Measurements from ENCODE around the gene USP40. TPM values are rescaled to one million over a fixed set of nuclear protein-coding genes. Genes with fewer than 3 reads are reported as not detected.

USP40 gene
- total and polyA plus RNA-seq, 2 donors (not counting 1 experiment from before 2014, with no cell fraction given): 19.8 to 37.0 TPM

- Histone ChIP-seq H3K4me2 (replicated peaks; ENCODE audit: low read depth, low read length, poor library complexity, severe bottlenecking) (no peak overlapping the region), H3K27me3 (replicated peaks in 1 of 4; ENCODE audit: control extremely low read depth in 1 of 4, control insufficient read depth in 3 of 4, insufficient read depth in 4 of 4, low read length in 3 of 4) (no peaks in the 10 kb centered on the region), H3K27ac (ENCODE audit: low read length in 2 of 2) (no peak overlapping the region), H3K9ac (ENCODE audit: low read length) (no peak overlapping the region), H3K4me1 (ENCODE audit: control insufficient read depth in 2 of 2, insufficient read depth in 2 of 2, low read length in 2 of 2) (no peaks in the 10 kb centered on the region), H4K20me1 (ENCODE audit: control insufficient read depth, insufficient read depth, low read length, poor library complexity, severe bottlenecking) (no peaks in the 10 kb centered on the region), H3K9me3 (ENCODE audit: control extremely low read depth in 1 of 3, control insufficient read depth in 2 of 3, insufficient read depth in 1 of 3, low read length in 2 of 3) (no peaks in the 10 kb centered on the region), H3K79me2 (ENCODE audit: control insufficient read depth, insufficient read depth, low read length) (no peaks in the 10 kb centered on the region), H2AFZ (ENCODE audit: insufficient read depth, low read depth, low read length, poor library complexity, severe bottlenecking) (no peak overlapping the region), H3K4me3 (ENCODE audit: control extremely low read depth in 1 of 5, extremely low read depth in 1 of 5, insufficient read depth in 1 of 5, low read depth in 2 of 5, low read length in 4 of 5) (no peak overlapping the region), H3K36me3 (replicated peaks in 1 of 2; ENCODE audit: control extremely low read depth in 1 of 2, control insufficient read depth in 1 of 2, extremely low read depth in 1 of 2, insufficient read depth in 2 of 2, low read length in 1 of 2) (peaks cover 6 to 34% of the 10 kb centered on the region in 2 experiments)
- Mint-ChIP-seq H3K4me3 (no peak overlapping the region), H3K9me3 (ENCODE audit: insufficient read depth) (no peaks in the 10 kb centered on the region), H3K27ac (no peak overlapping the region), H3K4me1 (peaks cover 2% of the 10 kb centered on the region), H3K27me3 (no peaks in the 10 kb centered on the region)
- ATAC-seq (ENCODE audit: low read depth): no peak
- ChIA-PET CTCF (interaction anchor here (0.8 to 1.2 kb wide), 2 partner anchors 9 to 85 kb away, joined by 3 to 4 read pairs; no protein-coding TSS in a partner anchor), POLR2A (no interaction called here)
- intact Hi-C loops (cut with micrococcal nuclease): no loop called here
- no peak for DNase-seq
- TF ChIP-seq CTCF (IDR thresholded peaks at IDR 0.05) (no peak), EZH2 (IDR thresholded peaks at IDR 0.05; ENCODE audit: borderline replicate concordance, insufficient read depth, low read depth, low read length, poor library complexity, severe bottlenecking) (no peak)
- WGBS (ENCODE audit: insufficient coverage): 96% methylated on average over 5 of the region's 6 CpGs
Observed at GRCh38 chr2:233489666-233490065, 76.9 kb downstream of the USP40 start.

- no peak for TF ChIP-seq EZH2 (IDR thresholded peaks at IDR 0.05; ENCODE audit: borderline replicate concordance, insufficient read depth, low read depth, low read length, poor library complexity, severe bottlenecking)
- TF ChIP-seq CTCF (IDR thresholded peaks at IDR 0.05): no peak
- no peaks in the 10 kb centered on the region for H3K9me3 ChIP-seq (ENCODE audit: control extremely low read depth in 1 of 3, control insufficient read depth in 2 of 3, insufficient read depth in 1 of 3, low read length in 2 of 3)
- H2AFZ ChIP-seq (ENCODE audit: insufficient read depth, low read depth, low read length, poor library complexity, severe bottlenecking): no peak overlapping the region
- CTCF ChIA-PET: interaction anchor here (0.8 to 1.2 kb wide), 2 partner anchors 9 to 85 kb away, joined by 3 to 4 read pairs; no protein-coding TSS in a partner anchor
- Mint-ChIP-seq H3K27ac (no peak overlapping the region), H3K4me1 (peaks cover 2% of the 10 kb centered on the region), H3K4me3 (no peak overlapping the region), H3K27me3 (no peaks in the 10 kb centered on the region), H3K9me3 (ENCODE audit: insufficient read depth) (no peaks in the 10 kb centered on the region)
- H3K79me2 ChIP-seq (ENCODE audit: control insufficient read depth, insufficient read depth, low read length): no peaks in the 10 kb centered on the region
- H3K4me3 ChIP-seq (ENCODE audit: control extremely low read depth in 1 of 5, extremely low read depth in 1 of 5, insufficient read depth in 1 of 5, low read depth in 2 of 5, low read length in 4 of 5): no peak overlapping the region
- WGBS (ENCODE audit: insufficient coverage): 100% methylated on average over 4 of the region's 10 CpGs
- DNase-seq: no peak
- H3K27ac ChIP-seq (ENCODE audit: low read length in 2 of 2): no peak overlapping the region
- no peaks in the 10 kb centered on the region for H3K4me1 ChIP-seq (ENCODE audit: control insufficient read depth in 2 of 2, insufficient read depth in 2 of 2, low read length in 2 of 2)
- H3K4me2 ChIP-seq (replicated peaks; ENCODE audit: low read depth, low read length, poor library complexity, severe bottlenecking): no peak overlapping the region
- H3K36me3 ChIP-seq (replicated peaks in 1 of 2; ENCODE audit: control extremely low read depth in 1 of 2, control insufficient read depth in 1 of 2, extremely low read depth in 1 of 2, insufficient read depth in 2 of 2, low read length in 1 of 2): peaks cover 6 to 34% of the 10 kb centered on the region in 2 experiments
- intact Hi-C loops (cut with micrococcal nuclease): no loop called here
- no peak for ATAC-seq (ENCODE audit: low read depth)
- POLR2A ChIA-PET: no interaction called here
- H3K27me3 ChIP-seq (replicated peaks in 1 of 4; ENCODE audit: control extremely low read depth in 1 of 4, control insufficient read depth in 3 of 4, insufficient read depth in 4 of 4, low read length in 3 of 4): no peaks in the 10 kb centered on the region
- no peak overlapping the region for H3K9ac ChIP-seq (ENCODE audit: low read length)
- no peaks in the 10 kb centered on the region for H4K20me1 ChIP-seq (ENCODE audit: control insufficient read depth, insufficient read depth, low read length, poor library complexity, severe bottlenecking)
Observed at GRCh38 chr2:233489143-233489542, 77.4 kb downstream of the USP40 start.

Measured in B cell (primary cell).